ENCODE data around the gene ZNF600.
"Not testable (repeated sequence)": the region's sequence is repeated elsewhere in the genome, so short reads cannot be mapped to it uniquely, and the experiment has no call there.

Gene ZNF600

GRCh38 chr19:52778811-52779210, 7.8 kb downstream of the ZNF600 start:
- TF ChIP-seq CTCF (IDR thresholded peaks at IDR 0.05), result no peak

GRCh38 chr19:52756447-52756846, 30.1 kb downstream of the ZNF600 start:
- intact Hi-C loops (cut with DNase I; ENCODE audit: low total_unique reads); H3K36me3 ChIP-seq; H3K27me3 ChIP-seq; H3K4me3 ChIP-seq; H3K9me3 ChIP-seq; H3K4me1 ChIP-seq; H3K27ac ChIP-seq; DNase-seq: not testable (repeated sequence)

More at GRCh38 chr19:52778811-52779210, 7.8 kb downstream of the ZNF600 start:
- DNase-seq, result no peak
- Histone ChIP-seq H3K27ac (no peak overlapping the region), H3K36me3 (peaks cover 47 to 69% (median 65%) of the 10 kb centered on the region in 3 donors), H3K4me3 (no peak overlapping the region), H3K27me3 (no peaks in the 10 kb centered on the region), H3K4me1 (no peaks in the 10 kb centered on the region), H3K9me3 (no peaks in the 10 kb centered on the region)
- intact Hi-C loops (cut with DNase I; ENCODE audit: low total_unique reads), result no loop called here

GRCh38 chr19:52749780-52750179, 36.8 kb downstream of the ZNF600 start:
- Histone ChIP-seq H3K27me3 (no peaks in the 10 kb centered on the region), H3K9me3 (no peaks in the 10 kb centered on the region), H3K36me3 (no peaks in the 10 kb centered on the region), H3K4me3 (no peak overlapping the region), H3K4me1 (no peaks in the 10 kb centered on the region), H3K27ac (no peak overlapping the region)
- intact Hi-C loops (cut with DNase I; ENCODE audit: low total_unique reads), result no loop called here
- TF ChIP-seq CTCF (IDR thresholded peaks at IDR 0.05), result no peak
- DNase-seq, result no peak

GRCh38 chr19:52748336-52748950, 38.1 kb downstream of the ZNF600 start:
- Histone ChIP-seq H3K4me1 (no peaks in the 10 kb centered on the region), H3K27ac (no peak overlapping the region), H3K9me3 (no peaks in the 10 kb centered on the region), H3K4me3 (no peak overlapping the region), H3K27me3 (no peaks in the 10 kb centered on the region), H3K36me3 (no peaks in the 10 kb centered on the region)
- intact Hi-C loops (cut with DNase I; ENCODE audit: low total_unique reads), result no loop called here
- peak in 1 of 2 donors; percentile 25 for DNase-seq
- peak; percentile 35 to 52 for TF ChIP-seq CTCF (IDR thresholded peaks at IDR 0.05)

GRCh38 chr19:52745919-52746318, 40.7 kb downstream of the ZNF600 start:
- H3K36me3 ChIP-seq; intact Hi-C loops (cut with DNase I; ENCODE audit: low total_unique reads); H3K9me3 ChIP-seq; H3K27ac ChIP-seq; H3K4me1 ChIP-seq; DNase-seq; H3K4me3 ChIP-seq; H3K27me3 ChIP-seq: not testable (repeated sequence)

- Histone ChIP-seq H3K27ac (no peak overlapping the region), H3K9me3 (no peaks in the 10 kb centered on the region), H3K4me1 (no peaks in the 10 kb centered on the region), H3K27me3 (peaks cover 0 to 6% of the 10 kb centered on the region in 2 donors), H3K4me3 (no peak overlapping the region), H3K36me3 (no peaks in the 10 kb centered on the region)
- TF ChIP-seq CTCF (IDR thresholded peaks at IDR 0.05), result no peak
- intact Hi-C loops (cut with DNase I; ENCODE audit: low total_unique reads), result no loop called here
- DNase-seq, result no peak
Observed at GRCh38 chr19:52743091-52743490, 43.5 kb downstream of the ZNF600 start.

GRCh38 chr19:52742516-52742915, 44.1 kb downstream of the ZNF600 start:
- DNase-seq, result no peak
- Histone ChIP-seq H3K36me3 (no peaks in the 10 kb centered on the region), H3K27me3 (peaks cover 0 to 6% of the 10 kb centered on the region in 2 donors), H3K4me1 (no peaks in the 10 kb centered on the region), H3K27ac (no peak overlapping the region), H3K4me3 (no peak overlapping the region), H3K9me3 (no peaks in the 10 kb centered on the region)
- no peak for TF ChIP-seq CTCF (IDR thresholded peaks at IDR 0.05)
- intact Hi-C loops (cut with DNase I; ENCODE audit: low total_unique reads), result no loop called here
